Large intestine (tissue), 3 donors: Measurements from ENCODE around the gene ARRB1. TPM values are rescaled to one million over a fixed set of nuclear protein-coding genes. Genes with fewer than 3 reads are reported as not detected.

ENCODE experiments used
- DNase-seq, 2 donors: peaks; one replicate each; pipeline versions ENCODE4 v3.0.0 to v3.0.0-alpha.2; 2013
- H3K27ac ChIP-seq: one replicate; pipeline ENCODE4 v1.5.1; 2013; ENCODE audit warnings: low read length
- H3K27me3 ChIP-seq: 2 replicates; pipeline ENCODE4 v1.6.1; 2013; ENCODE audit warnings: low read length; ENCODE audit not compliant: control insufficient read depth, insufficient read depth
- H3K36me3 ChIP-seq: 2 replicates; pipeline ENCODE4 v1.6.1; 2013; ENCODE audit warnings: low read length; ENCODE audit not compliant: control insufficient read depth, insufficient read depth
- H3K4me1 ChIP-seq: one replicate; pipeline ENCODE4 v1.6.1; 2013; ENCODE audit warnings: low read length; ENCODE audit not compliant: control insufficient read depth, insufficient read depth
- H3K4me3 ChIP-seq: one replicate; pipeline ENCODE4 v1.5.1; 2013; ENCODE audit warnings: low read length
- H3K9me3 ChIP-seq: one replicate; pipeline ENCODE4 v1.6.1; 2013; ENCODE audit warnings: mild to moderate bottlenecking, low read depth, low read length, moderate library complexity; ENCODE audit not compliant: control insufficient read depth
- WGBS: methylation state at CpG from one replicate; pipeline ENCODE4 v1.1.5; 2013; ENCODE audit warnings: low lambda C conversion rate; ENCODE audit not compliant: insufficient coverage; 5-methylcytosine and 5-hydroxymethylcytosine counted together
- polyA plus RNA-seq: library from polyadenylated mRNA; unstranded; fragments of 120-200 nt; gene quantifications from one replicate; pipeline ENCODE4 v1.2.1, GENCODE V29; 2013

Gene ARRB1
- polyA plus RNA-seq, 1 donor: 26.9 TPM

DNA sequence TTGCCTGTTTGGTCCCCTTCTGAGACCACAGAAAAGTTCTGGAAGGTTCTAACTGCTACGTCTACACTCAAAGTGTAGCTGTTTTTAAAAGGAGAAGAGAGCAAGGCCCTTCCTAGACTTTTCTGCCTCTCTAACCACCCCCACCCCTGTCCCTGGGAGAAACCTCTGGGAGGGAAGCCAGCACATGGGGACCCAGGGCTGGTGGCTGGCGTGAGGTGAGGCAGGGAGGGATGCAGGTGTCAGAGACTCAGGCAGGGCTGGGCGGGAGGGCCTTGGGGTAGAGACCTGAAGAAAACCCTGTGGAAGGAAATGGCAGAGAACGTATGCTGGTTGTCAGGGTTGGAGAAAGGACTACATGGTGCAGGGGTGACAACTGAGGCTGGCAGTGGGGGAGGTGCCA lies 26.7 kb downstream of the ARRB1 start:
- Histone ChIP-seq H3K4me1 (peaks cover 46% of the 10 kb centered on the region), H3K36me3 (peaks cover 10% of the 10 kb centered on the region), H3K27me3 (no peaks in the 10 kb centered on the region), H3K4me3 (no peak overlapping the region), H3K27ac (peak overlapping the region; percentile 70), H3K9me3 (no peaks in the 10 kb centered on the region)
- DNase-seq: no peak
- WGBS: 100% methylated on average over 2 of the region's 4 CpGs

- Histone ChIP-seq H3K27me3 (no peaks in the 10 kb centered on the region), H3K9me3 (no peaks in the 10 kb centered on the region), H3K27ac (peak overlapping the region; percentile 70), H3K36me3 (peaks cover 10% of the 10 kb centered on the region), H3K4me3 (no peak overlapping the region), H3K4me1 (peaks cover 46% of the 10 kb centered on the region)
- peak in 1 of 2 donors; percentile 49 for DNase-seq
- no CpG with 5 or more reads among the region's 12 CpGs for WGBS
Observed at GRCh38 chr11:75324189-75324588, 27.3 kb downstream of the ARRB1 start.

GRCh38 chr11:75323609-75324008 lies 27.9 kb downstream of the ARRB1 start:
- Histone ChIP-seq H3K9me3 (no peaks in the 10 kb centered on the region), H3K27me3 (no peaks in the 10 kb centered on the region), H3K4me3 (no peak overlapping the region), H3K36me3 (peaks cover 10% of the 10 kb centered on the region), H3K4me1 (peaks cover 46% of the 10 kb centered on the region), H3K27ac (peak overlapping the region; percentile 70)
- peak; percentile 85 to 92 for DNase-seq
- 6% methylated on average over 3 of the region's 7 CpGs for WGBS

DNA sequence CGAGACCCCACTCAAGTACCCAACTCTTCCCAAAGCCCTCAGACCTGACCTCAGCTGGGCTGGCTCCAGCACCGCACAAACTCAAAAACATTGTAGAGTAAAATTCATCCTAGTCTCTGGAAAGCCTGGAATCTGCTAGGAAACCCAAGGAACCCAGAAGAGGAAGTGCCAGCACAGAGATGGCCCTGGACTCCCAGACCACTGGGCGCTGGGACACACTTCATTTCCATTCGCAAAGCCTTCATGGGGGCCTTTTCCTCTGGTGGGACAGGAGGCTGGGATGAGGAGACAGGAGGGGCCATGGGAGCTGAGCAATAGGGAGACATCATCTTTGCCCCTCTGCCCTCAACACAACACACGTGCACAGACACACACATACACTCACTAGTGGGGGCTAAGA lies 30.8 kb downstream of the ARRB1 start:
- no peak for DNase-seq
- Histone ChIP-seq H3K4me3 (no peak overlapping the region), H3K27ac (no peak overlapping the region), H3K36me3 (peaks cover 13% of the 10 kb centered on the region), H3K4me1 (peaks cover 52% of the 10 kb centered on the region), H3K27me3 (no peaks in the 10 kb centered on the region), H3K9me3 (no peaks in the 10 kb centered on the region)
- WGBS: no CpG with 5 or more reads among the region's 5 CpGs

GRCh38 chr11:75320046-75320618 lies 31.3 kb downstream of the ARRB1 start:
- no CpG with 5 or more reads among the region's 6 CpGs for WGBS
- Histone ChIP-seq H3K4me1 (peaks cover 52% of the 10 kb centered on the region), H3K27ac (no peak overlapping the region), H3K36me3 (peaks cover 11% of the 10 kb centered on the region), H3K9me3 (no peaks in the 10 kb centered on the region), H3K4me3 (no peak overlapping the region), H3K27me3 (no peaks in the 10 kb centered on the region)
- DNase-seq: no peak

- H3K36me3 ChIP-seq: peaks cover 11% of the 10 kb centered on the region
- H3K4me3 ChIP-seq: no peak overlapping the region
- H3K27ac ChIP-seq: peak overlapping the region; percentile 60
- H3K27me3 ChIP-seq: no peaks in the 10 kb centered on the region
- peaks cover 49% of the 10 kb centered on the region for H3K4me1 ChIP-seq
- peak in 1 of 2 donors; percentile 70 for DNase-seq
- no CpG with 5 or more reads among the region's 11 CpGs for WGBS
- no peaks in the 10 kb centered on the region for H3K9me3 ChIP-seq
Observed at GRCh38 chr11:75319035-75319877, 32.2 kb downstream of the ARRB1 start.

- Histone ChIP-seq H3K9me3 (no peaks in the 10 kb centered on the region), H3K4me3 (no peak overlapping the region), H3K27ac (no peak overlapping the region), H3K36me3 (peaks cover 12% of the 10 kb centered on the region), H3K4me1 (peaks cover 46% of the 10 kb centered on the region), H3K27me3 (no peaks in the 10 kb centered on the region)
- DNase-seq: no peak
- WGBS: no CpG with 5 or more reads among the region's 12 CpGs
Observed at GRCh38 chr11:75317446-75318122, 33.9 kb downstream of the ARRB1 start.

DNA sequence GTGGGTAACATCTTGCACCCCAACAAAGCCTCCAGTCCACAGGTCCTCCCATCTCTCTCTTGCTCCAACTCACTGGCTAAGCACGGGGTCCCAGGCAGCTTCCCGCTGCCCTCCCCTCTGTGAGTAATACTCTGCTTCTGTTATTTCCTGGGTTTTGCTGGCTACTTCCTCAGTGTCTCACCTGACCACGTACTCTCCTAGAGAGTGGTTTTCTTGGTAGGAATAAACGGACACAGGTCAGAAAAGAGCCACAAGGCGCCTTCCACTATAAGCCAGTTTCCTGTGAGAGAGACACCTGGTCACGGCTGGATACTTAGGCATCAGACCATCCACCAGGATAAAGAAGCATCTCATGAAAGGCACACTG lies 36.0 kb downstream of the ARRB1 start:
- Histone ChIP-seq H3K27me3 (no peaks in the 10 kb centered on the region), H3K4me1 (peaks cover 50% of the 10 kb centered on the region), H3K27ac (no peak overlapping the region), H3K9me3 (no peaks in the 10 kb centered on the region), H3K4me3 (no peak overlapping the region), H3K36me3 (peaks cover 12% of the 10 kb centered on the region)
- no peak for DNase-seq
- WGBS: no CpG with 5 or more reads among the region's 6 CpGs

DNA sequence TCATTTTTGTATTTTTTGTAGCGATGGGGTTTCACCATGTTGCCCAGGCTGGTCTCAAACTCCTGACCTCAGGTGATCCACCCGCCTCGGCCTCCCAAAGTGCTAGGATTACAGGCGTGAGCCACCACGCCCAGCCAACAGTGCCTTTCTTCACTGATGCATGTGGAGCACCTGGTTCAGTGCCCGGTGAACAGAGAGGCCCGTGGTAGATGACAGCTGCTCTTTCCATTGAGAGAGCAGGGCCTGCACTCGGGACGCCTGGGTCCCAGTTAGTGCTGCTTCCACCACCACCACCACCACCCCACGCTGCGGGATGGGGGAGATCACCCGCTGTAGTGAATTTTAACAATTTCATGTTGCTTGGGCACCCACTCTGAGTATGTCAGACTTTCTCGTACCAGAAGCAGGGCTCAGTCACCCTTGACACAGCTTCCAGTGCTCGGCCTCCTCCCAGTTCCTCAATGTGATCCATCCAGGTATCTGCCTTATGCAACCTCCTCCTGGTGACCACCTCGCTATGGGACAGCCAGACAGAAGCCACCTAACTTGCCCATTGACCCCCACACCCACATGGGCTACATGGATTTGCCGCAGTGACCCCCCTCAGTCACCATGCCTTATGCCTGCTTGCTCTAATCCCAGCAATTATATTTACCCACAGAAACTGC lies 36.6 kb downstream of the ARRB1 start:
- H3K27ac ChIP-seq: no peak overlapping the region
- H3K27me3 ChIP-seq: no peaks in the 10 kb centered on the region
- peaks cover 16% of the 10 kb centered on the region for H3K36me3 ChIP-seq
- no CpG with 5 or more reads among the region's 16 CpGs for WGBS
- no peak for DNase-seq
- peaks cover 45% of the 10 kb centered on the region for H3K4me1 ChIP-seq
- no peak overlapping the region for H3K4me3 ChIP-seq
- no peaks in the 10 kb centered on the region for H3K9me3 ChIP-seq
